IMR-90 (cell line): Measurements from ENCODE around the gene MPV17. TPM values are rescaled to one million over a fixed set of nuclear protein-coding genes. Genes with fewer than 3 reads are reported as not detected.

Experiments
- ATAC-seq: fragments of 200-7000 bp; cut with Tn5 transposase; 2 replicates; pipeline ENCODE4 v1.9.1; 2020; ENCODE audit warnings: low read depth, mild to moderate bottlenecking, moderate library complexity
- BruUV-seq: library from RNA; stranded (reverse); fragments of 400-500 nt; replicated peaks from 2 replicates; lab custom pipeline; 2021; lab: Mats Ljungman, UMichigan
- CTCF ChIA-PET: fragments of 300-600 bp; formaldehyde crosslinking; extraction: SDS; loops from one replicate; lab custom pipeline; 2021; ENCODE audit warnings: antibody characterized with exemption; lab: Yijun Ruan, JAX
- POLR2A ChIA-PET: fragments of 300-600 bp; sonication (Branson Sonifier 250); formaldehyde crosslinking; loops from one replicate; lab custom pipeline; 2022; ENCODE audit warnings: antibody characterized with exemption; ENCODE audit not compliant: unreplicated experiment; lab: Charles Lee
- DNase-seq: peaks from one replicate; pipeline ENCODE4 v3.0.0; 2013
- H2AFZ ChIP-seq: replicated peaks from 2 replicates; pipeline ENCODE3; 2013; ENCODE audit warnings: low read length, mild to moderate bottlenecking; ENCODE audit not compliant: poor library complexity
- H2AK5ac ChIP-seq: 2 replicates; pipeline ENCODE4 v1.6.1; 2013; ENCODE audit warnings: low read depth, low read length, inconsistent platforms
- H2AK9ac ChIP-seq: replicated peaks from 2 replicates; pipeline ENCODE3; 2013; ENCODE audit warnings: mild to moderate bottlenecking, low read depth, low read length, moderate library complexity; ENCODE audit not compliant: poor library complexity
- H2BK120ac ChIP-seq: 2 replicates; pipeline ENCODE4 v1.6.1; 2013; ENCODE audit warnings: low read depth, low read length, inconsistent platforms
- H2BK15ac ChIP-seq: 3 replicates; pipeline ENCODE4 v1.6.1; 2013; ENCODE audit warnings: low read depth, low read length, inconsistent platforms
- H2BK20ac ChIP-seq: 2 replicates; pipeline ENCODE4 v1.6.1; 2013; ENCODE audit warnings: low read depth, mild to moderate bottlenecking, inconsistent platforms, low read length, moderate library complexity
- H2BK5ac ChIP-seq: 2 replicates; pipeline ENCODE4 v1.6.1; 2013; ENCODE audit warnings: mild to moderate bottlenecking, low read depth, low read length, inconsistent platforms; ENCODE audit not compliant: poor library complexity, severe bottlenecking
- H3K14ac ChIP-seq: replicated peaks from 2 replicates; pipeline ENCODE4 v1.6.1; 2013; ENCODE audit warnings: low read depth, low read length, inconsistent platforms
- H3K18ac ChIP-seq: 2 replicates; pipeline ENCODE4 v1.6.1; 2013; ENCODE audit warnings: low read depth, low read length, control low read depth
- H3K23ac ChIP-seq: 2 replicates; pipeline ENCODE4 v1.6.1; 2013; ENCODE audit warnings: low read depth, low read length, inconsistent platforms
- H3K27ac ChIP-seq: 2 replicates; pipeline ENCODE4 v1.5.1; 2013; ENCODE audit warnings: mild to moderate bottlenecking, control low read depth, low read length; ENCODE audit not compliant: insufficient read depth
- H3K27me3 ChIP-seq: 2 replicates; pipeline ENCODE4 v1.6.1; 2013; ENCODE audit warnings: low read length; ENCODE audit not compliant: control insufficient read depth, insufficient read depth
- H3K36me3 ChIP-seq: 2 replicates; pipeline ENCODE4 v1.6.1; 2013; ENCODE audit warnings: low read length, mixed read lengths; ENCODE audit not compliant: control insufficient read depth, insufficient read depth
- H3K4ac ChIP-seq: 2 replicates; pipeline ENCODE4 v1.6.1; 2013; ENCODE audit warnings: low read depth, low read length, inconsistent platforms
- H3K4me1 ChIP-seq: 2 replicates; pipeline ENCODE4 v1.6.1; 2013; ENCODE audit warnings: low read length, mixed read lengths; ENCODE audit not compliant: control insufficient read depth, insufficient read depth
- H3K4me2 ChIP-seq: 2 replicates; pipeline ENCODE4 v1.6.1; 2013; ENCODE audit warnings: low read depth, mild to moderate bottlenecking, control low read depth, low read length, moderate library complexity
- H3K4me3 ChIP-seq: 2 replicates; pipeline ENCODE4 v1.5.1; 2013; ENCODE audit warnings: low read depth, mild to moderate bottlenecking, control low read depth, low read length, moderate library complexity; ENCODE audit not compliant: insufficient read depth
- H3K56ac ChIP-seq: 2 replicates; pipeline ENCODE4 v1.6.1; 2013; ENCODE audit warnings: low read length, inconsistent platforms; ENCODE audit not compliant: insufficient read depth; ENCODE audit errors: extremely low read depth
- H3K79me1 ChIP-seq, 2 experiments: 2 replicates each; pipeline ENCODE4 v1.6.1; 2013; ENCODE audit warnings: low read length in 2 of 2, inconsistent platforms in 1 of 2, low read depth in 1 of 2
- H3K9ac ChIP-seq: 2 replicates; pipeline ENCODE4 v1.6.1; 2013; ENCODE audit warnings: low read depth, low read length, control low read depth
- H3K9me1 ChIP-seq: 2 replicates; pipeline ENCODE4 v1.6.1; 2013; ENCODE audit warnings: low read length, inconsistent platforms; ENCODE audit not compliant: insufficient read depth
- H3K9me3 ChIP-seq: 2 replicates; pipeline ENCODE4 v1.6.1; 2013; ENCODE audit warnings: low read length; ENCODE audit not compliant: control insufficient read depth, insufficient read depth
- H4K20me1 ChIP-seq: 2 replicates; pipeline ENCODE4 v1.6.1; 2013; ENCODE audit warnings: low read length, inconsistent platforms; ENCODE audit not compliant: insufficient read depth
- H4K5ac ChIP-seq: 2 replicates; pipeline ENCODE4 v1.6.1; 2013; ENCODE audit warnings: mild to moderate bottlenecking, low read depth, low read length, control low read depth
- H4K8ac ChIP-seq, 2 experiments: 2 replicates each; pipeline ENCODE4 v1.6.1; 2013; ENCODE audit warnings: low read depth in 2 of 2, low read length in 2 of 2, control low read depth in 1 of 2, inconsistent platforms in 1 of 2
- H4K91ac ChIP-seq: 2 replicates; pipeline ENCODE4 v1.6.1; 2013; ENCODE audit warnings: low read depth, low read length, inconsistent platforms; ENCODE audit not compliant: insufficient read depth
- RAD21 ChIP-seq: IDR thresholded peaks from 2 replicates; pipeline ENCODE4 v1.6.1; 2012; ENCODE audit warnings: low read length, improper control_type of control experiment
- WGBS, 2 experiments: methylation state at CpG; one replicate each; pipeline versions ENCODE4 v1.1.5 to v1.1.7; 2013; ENCODE audit warnings: missing lambda C conversion rate in 2 of 2; ENCODE audit not compliant: insufficient read length in 1 of 2; ENCODE audit errors: extremely low coverage in 2 of 2; 5-methylcytosine and 5-hydroxymethylcytosine counted together
- dilution Hi-C: fragments of 300-500 bp; cut with HindIII; formaldehyde crosslinking; loops from one replicate; pipeline ENCODE4 v1.14.3; 2018; ENCODE audit warnings: low sequenced_read_pairs; ENCODE audit not compliant: unreplicated experiment
- in situ Hi-C: fragments of 300-500 bp; cut with MboI; formaldehyde crosslinking; loops from 3 replicates; pipeline ENCODE4 v1.14.3; 2019; ENCODE audit warnings: low sequenced_read_pairs, inconsistent platforms, mixed read lengths
- intact Hi-C: fragments of 100-400 bp; cut with micrococcal nuclease; formaldehyde crosslinking; loops from 2 replicates; pipeline ENCODE4 v1.10.0; 2022
- polyA plus RNA-seq, 3 experiments: library from polyadenylated mRNA; depleted of rRNA; stranded (reverse); fragments of >200 nt; gene quantifications; 2 replicates each; pipeline ENCODE4 v1.2.3, GENCODE V29; 2012; ENCODE audit warnings: low replicate concordance in 1 of 3
- total RNA-seq: library from RNA; depleted of rRNA; stranded (reverse); fragments of >200 nt; gene quantifications from 2 replicates; pipeline ENCODE4 v1.2.3, GENCODE V29; 2012

Gene MPV17
- total and polyA plus RNA-seq, 2 of the 4 experiments (the other 2 are of a cell fraction): 70.4 to 160 TPM

DNA sequence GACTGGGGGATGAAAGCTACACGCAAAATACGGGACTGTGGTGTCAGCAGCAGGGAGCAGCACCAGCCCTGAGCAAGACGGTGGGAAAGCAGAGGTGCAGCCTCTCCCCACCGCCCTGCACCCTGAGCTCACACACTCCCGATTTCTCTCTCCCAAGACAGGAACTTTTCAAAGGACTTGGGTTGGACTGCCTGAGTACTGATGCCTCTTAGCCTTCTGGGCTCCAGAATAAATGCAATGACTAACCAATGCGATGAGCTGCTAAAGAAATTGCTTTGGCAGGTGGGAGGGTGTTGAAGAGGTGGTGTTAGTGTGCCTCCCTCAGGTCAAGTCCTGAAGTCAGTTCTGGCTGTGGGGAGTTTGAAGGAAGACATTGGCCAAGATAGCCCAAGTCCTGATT lies 31.0 kb downstream of the MPV17 start:
- no peak overlapping the region for H3K18ac ChIP-seq
- H2AFZ ChIP-seq: peak overlapping the region; percentile 44
- no peak overlapping the region for H2BK120ac ChIP-seq
- no peaks in the 10 kb centered on the region; the same call in 1 of the 2 replicates for H4K20me1 ChIP-seq
- 50% methylated on average over 1 of the region's 6 CpGs; no CpG with 5 or more reads in 1 of the 2 experiments for WGBS, 2 experiments
- peak overlapping the region; percentile 3; the same call in 1 of the 2 replicates for H2AK5ac ChIP-seq
- CTCF ChIA-PET: interaction anchor here (2.7 kb wide), 1 partner anchor 11 kb away, joined by 34 read pairs; the partner anchor contains the start of gene TRIM54
- peak overlapping the region; percentile 74; the same call in 1 of the 3 replicates for H2BK15ac ChIP-seq
- no peak overlapping the region for H3K56ac ChIP-seq
- peaks cover 13% of the 10 kb centered on the region for H3K9me1 ChIP-seq
- H3K27ac ChIP-seq: no peak overlapping the region
- no peak overlapping the region for H2BK5ac ChIP-seq
- H3K4me1 ChIP-seq: peaks cover 11% of the 10 kb centered on the region
- no peak overlapping the region for H3K4me2 ChIP-seq
- POLR2A ChIA-PET: no interaction called here
- peaks cover 8% of the 10 kb centered on the region for H3K27me3 ChIP-seq
- H3K79me1 ChIP-seq: no peaks in the 10 kb centered on the region
- dilution Hi-C loops (no loop called here), in situ Hi-C loops (no loop called here), intact Hi-C loops (no loop called here)
- BruUV-seq: no TSS peak
- H2BK20ac ChIP-seq: peak overlapping the region; percentile 27; the same call in 1 of the 2 replicates
- no peak overlapping the region; the same call in 1 of the 2 replicates for H3K14ac ChIP-seq
- H4K8ac ChIP-seq: no peak overlapping the region
- ATAC-seq (no peak), DNase-seq (no peak)
- TF ChIP-seq RAD21: no peak
- no peak overlapping the region for H2AK9ac ChIP-seq
- no peak overlapping the region for H3K9ac ChIP-seq
- peak overlapping the region; percentile 10; the same call in 1 of the 2 replicates for H3K4ac ChIP-seq
- H3K4me3 ChIP-seq: no peak overlapping the region
- peak overlapping the region; percentile 56; the same call in 1 of the 2 replicates for H4K91ac ChIP-seq
- no peaks in the 10 kb centered on the region for H3K9me3 ChIP-seq
- H3K36me3 ChIP-seq: no peaks in the 10 kb centered on the region
- no peak overlapping the region for H3K23ac ChIP-seq
- no peak overlapping the region for H4K5ac ChIP-seq
